ENCODE data around the gene CEMIP. TPM values are rescaled to one million over a fixed set of nuclear protein-coding genes. Genes with fewer than 3 reads are reported as not detected.

Gene CEMIP
- total RNA-seq, 4 donors from 2014 or later = 0.11 to 2.0 (median 0.98) TPM

- no peaks in the 10 kb centered on the region for H3K4me1 ChIP-seq
- WGBS, 2 donors = 91 to 93% methylated on average over 5 of the region's 5 CpGs
- H3K27me3 ChIP-seq = no peaks in the 10 kb centered on the region
- intact Hi-C loops (cut with DNase I) = no loop called here
- no peaks in the 10 kb centered on the region for H3K9me3 ChIP-seq
- TF ChIP-seq POLR2A (IDR thresholded peaks at IDR 0.05) = no peak
- TF ChIP-seq, protein P1, sequence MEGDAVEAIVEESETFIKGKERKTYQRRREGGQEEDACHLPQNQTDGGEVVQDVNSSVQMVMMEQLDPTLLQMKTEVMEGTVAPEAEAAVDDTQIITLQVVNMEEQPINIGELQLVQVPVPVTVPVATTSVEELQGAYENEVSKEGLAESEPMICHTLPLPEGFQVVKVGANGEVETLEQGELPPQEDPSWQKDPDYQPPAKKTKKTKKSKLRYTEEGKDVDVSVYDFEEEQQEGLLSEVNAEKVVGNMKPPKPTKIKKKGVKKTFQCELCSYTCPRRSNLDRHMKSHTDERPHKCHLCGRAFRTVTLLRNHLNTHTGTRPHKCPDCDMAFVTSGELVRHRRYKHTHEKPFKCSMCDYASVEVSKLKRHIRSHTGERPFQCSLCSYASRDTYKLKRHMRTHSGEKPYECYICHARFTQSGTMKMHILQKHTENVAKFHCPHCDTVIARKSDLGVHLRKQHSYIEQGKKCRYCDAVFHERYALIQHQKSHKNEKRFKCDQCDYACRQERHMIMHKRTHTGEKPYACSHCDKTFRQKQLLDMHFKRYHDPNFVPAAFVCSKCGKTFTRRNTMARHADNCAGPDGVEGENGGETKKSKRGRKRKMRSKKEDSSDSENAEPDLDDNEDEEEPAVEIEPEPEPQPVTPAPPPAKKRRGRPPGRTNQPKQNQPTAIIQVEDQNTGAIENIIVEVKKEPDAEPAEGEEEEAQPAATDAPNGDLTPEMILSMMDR (IDR thresholded peaks at IDR 0.05) = no peak
- H3K36me3 ChIP-seq = no peaks in the 10 kb centered on the region
- no peak overlapping the region for H3K27ac ChIP-seq
- H3K4me3 ChIP-seq (replicated peaks in 1 of 3) = no peak overlapping the region
- DNase-seq = no peak
Observed at GRCh38 chr15:80841541-80841940, 62.4 kb downstream of the CEMIP start.

DNA sequence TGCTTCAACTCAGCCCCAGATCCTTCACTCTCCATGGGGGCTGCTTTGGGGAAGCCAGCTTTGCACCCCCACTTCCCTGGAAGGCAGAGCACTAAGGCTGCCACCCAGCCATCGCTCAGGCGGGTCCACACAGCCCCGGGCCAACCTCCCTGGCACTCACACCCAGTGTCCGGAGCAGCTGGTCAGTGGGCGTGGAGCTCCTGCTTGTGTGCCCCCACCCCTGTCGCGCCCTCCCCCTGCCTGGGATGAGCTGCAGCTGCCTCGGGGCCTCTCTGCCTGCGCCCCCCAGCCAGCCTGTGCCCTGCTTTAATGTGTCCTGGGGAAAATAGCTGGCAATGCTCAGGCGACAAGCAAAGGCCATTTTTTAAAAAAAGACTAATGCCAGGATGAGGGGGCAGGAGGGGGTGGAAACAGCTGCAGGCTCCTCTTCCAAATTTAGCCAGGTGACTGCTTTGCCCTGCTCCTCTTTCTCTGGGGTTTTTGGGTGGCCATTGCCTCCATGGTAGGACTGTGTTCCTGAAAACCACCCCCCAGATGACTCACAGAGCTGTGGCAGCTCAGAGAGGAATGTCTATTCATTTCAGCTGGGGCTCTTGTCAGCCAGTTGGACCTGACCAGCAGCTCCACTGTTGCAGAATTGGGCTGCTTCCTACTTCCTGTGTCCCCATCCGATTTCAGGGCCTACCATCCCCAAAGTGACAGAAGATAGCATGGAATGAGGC is 65.0 kb downstream of the CEMIP start:
- DNase-seq = no peak
- Histone ChIP-seq H3K27ac (no peak overlapping the region), H3K4me1 (no peaks in the 10 kb centered on the region), H3K27me3 (no peaks in the 10 kb centered on the region), H3K36me3 (no peaks in the 10 kb centered on the region), H3K4me3 (replicated peaks in 1 of 3) (no peak overlapping the region), H3K9me3 (no peaks in the 10 kb centered on the region)
- intact Hi-C loops (cut with DNase I) = no loop called here
- 68 to 85% methylated on average over 2 to 3 of the region's 11 CpGs for WGBS, 2 donors
- TF ChIP-seq, protein P1 (IDR thresholded peaks at IDR 0.05) = no peak
- TF ChIP-seq POLR2A (IDR thresholded peaks at IDR 0.05) = no peak

GRCh38 chr15:80846031-80846815 is 67.1 kb downstream of the CEMIP start:
- no peak for TF ChIP-seq POLR2A (IDR thresholded peaks at IDR 0.05)
- TF ChIP-seq, protein P1 (IDR thresholded peaks at IDR 0.05) = no peak
- Histone ChIP-seq H3K27me3 (no peaks in the 10 kb centered on the region), H3K36me3 (no peaks in the 10 kb centered on the region), H3K4me3 (replicated peaks in 1 of 3) (no peak overlapping the region), H3K27ac (no peak overlapping the region), H3K4me1 (no peaks in the 10 kb centered on the region), H3K9me3 (no peaks in the 10 kb centered on the region)
- DNase-seq = no peak
- intact Hi-C loops (cut with DNase I) = no loop called here
- 77 to 80% methylated on average over 11 of the region's 11 CpGs for WGBS, 2 donors

GRCh38 chr15:80849308-80849707 is 70.1 kb downstream of the CEMIP start:
- Histone ChIP-seq H3K27me3 (no peaks in the 10 kb centered on the region), H3K4me1 (no peaks in the 10 kb centered on the region), H3K9me3 (no peaks in the 10 kb centered on the region), H3K36me3 (no peaks in the 10 kb centered on the region), H3K4me3 (replicated peaks in 1 of 3) (no peak overlapping the region), H3K27ac (no peak overlapping the region)
- TF ChIP-seq POLR2A (IDR thresholded peaks at IDR 0.05) = no peak
- TF ChIP-seq, protein P1 (IDR thresholded peaks at IDR 0.05) = no peak
- 37 to 52% methylated on average over 8 of the region's 8 CpGs for WGBS, 2 donors
- intact Hi-C loops (cut with DNase I) = no loop called here
- DNase-seq = peak; percentile 66 to 71

GRCh38 chr15:80850941-80851451 is 71.8 kb downstream of the CEMIP start:
- intact Hi-C loops (cut with DNase I) = no loop called here
- no peak for TF ChIP-seq POLR2A (IDR thresholded peaks at IDR 0.05)
- Histone ChIP-seq H3K36me3 (no peaks in the 10 kb centered on the region), H3K9me3 (no peaks in the 10 kb centered on the region), H3K27ac (no peak overlapping the region), H3K4me3 (replicated peaks in 1 of 3) (no peak overlapping the region), H3K27me3 (no peaks in the 10 kb centered on the region), H3K4me1 (no peaks in the 10 kb centered on the region)
- DNase-seq = no peak
- 91 to 93% methylated on average over 6 of the region's 6 CpGs for WGBS, 2 donors
